Subcutaneous abdominal adipose tissue (tissue), 5 donors: ENCODE results near the gene CACFD1.

Experiments used
- H3K27ac ChIP-seq: one replicate; pipeline ENCODE4 v1.7.0; 2013; ENCODE audit warnings: low read depth, mild to moderate bottlenecking, inconsistent platforms, low read length, moderate library complexity
- H3K27me3 ChIP-seq, 5 donors: one replicate each; pipeline ENCODE4 v1.7.0; 2013; ENCODE audit warnings: low read length in 5 of 5, inconsistent platforms in 1 of 5; ENCODE audit not compliant: control insufficient read depth in 5 of 5, insufficient read depth in 4 of 5
- H3K36me3 ChIP-seq, 5 donors: one replicate each; pipeline ENCODE4 v1.7.0; 2013; ENCODE audit warnings: low read length in 5 of 5; ENCODE audit not compliant: control insufficient read depth in 5 of 5, insufficient read depth in 5 of 5
- H3K4me1 ChIP-seq, 5 donors: one replicate each; pipeline ENCODE4 v1.7.0; 2013; ENCODE audit warnings: low read length in 5 of 5, mild to moderate bottlenecking in 3 of 5, moderate library complexity in 1 of 5; ENCODE audit not compliant: control insufficient read depth in 5 of 5, insufficient read depth in 5 of 5
- H3K4me3 ChIP-seq, 5 donors: one replicate each; pipeline ENCODE4 v1.7.0; 2013; ENCODE audit warnings: low read length in 5 of 5, low read depth in 1 of 5
- H3K9ac ChIP-seq, 5 donors: one replicate each; pipeline ENCODE4 v1.7.0; 2013; ENCODE audit warnings: low read length in 5 of 5, mild to moderate bottlenecking in 4 of 5, moderate library complexity in 3 of 5
- H3K9me3 ChIP-seq, 5 donors: one replicate each; pipeline ENCODE4 v1.7.0; 2013; ENCODE audit warnings: low read length in 5 of 5; ENCODE audit not compliant: control insufficient read depth in 5 of 5
- donor health status: healthy.
- donor health status: healthy.
- donor health status: healthy.
- donor health status: healthy.
- donor health status: healthy.

The CACFD1 gene

GRCh38 chr9:133459476-133460404 lies at the start of gene CACFD1:
Gene CACFD1, plus strand, starts transcription at chr9:133459978. Its CDS starts 89 bp downstream, at chr9:133460067.
- Histone ChIP-seq H3K4me1 (peaks cover 0 to 15% (median 12%) of the 10 kb centered on the region in 5 donors), H3K27me3 (peaks cover 0 to 3% (median 0%) of the 10 kb centered on the region in 5 donors), H3K4me3 (peak within 1 kb of the TSS; percentile 66 to 76 (median 68)), H3K9me3 (no peaks in the 10 kb centered on the region), H3K9ac (peak within 1 kb of the TSS in 4 of 5 donors; percentile 63 to 85 (median 70)), H3K27ac (peak within 1 kb of the TSS; percentile 50), H3K36me3 (peaks cover 0 to 3% (median 2%) of the 10 kb centered on the region in 5 donors)

- no peaks in the 10 kb centered on the region for H3K9me3 ChIP-seq
- H3K9ac ChIP-seq = no peak overlapping the region
- H3K4me3 ChIP-seq = no peak overlapping the region
- peaks cover 6 to 30% (median 24%) of the 10 kb centered on the region in 5 donors for H3K4me1 ChIP-seq
- peaks cover 3 to 49% (median 45%) of the 10 kb centered on the region in 5 donors for H3K36me3 ChIP-seq
- no peak overlapping the region for H3K27ac ChIP-seq
- H3K27me3 ChIP-seq = no peaks in the 10 kb centered on the region
Measured at GRCh38 chr9:133415170-133415569, 44.6 kb upstream of the CACFD1 start.

GRCh38 chr9:133417541-133418461 lies 42.0 kb upstream of the CACFD1 start, which contains the start of gene REXO4:
Gene REXO4, minus strand, starts transcription at chr9:133418010. Its CDS starts 166 bp downstream, at chr9:133417844.
- peaks cover 3 to 26% (median 23%) of the 10 kb centered on the region in 5 donors for H3K36me3 ChIP-seq
- peaks cover 6 to 30% (median 24%) of the 10 kb centered on the region in 5 donors for H3K4me1 ChIP-seq
- peaks cover 0 to 2% (median 0%) of the 10 kb centered on the region in 5 donors for H3K27me3 ChIP-seq
- H3K9me3 ChIP-seq = no peaks in the 10 kb centered on the region
- peak within 1 kb of the TSS; percentile 41 for H3K27ac ChIP-seq
- H3K4me3 ChIP-seq = peak within 1 kb of the TSS; percentile 67 to 80 (median 79)
- H3K9ac ChIP-seq = peak within 1 kb of the TSS; percentile 44 to 89 (median 84)

GRCh38 chr9:133419005-133419404 lies 40.8 kb upstream of the CACFD1 start:
- peaks cover 0 to 2% (median 0%) of the 10 kb centered on the region in 5 donors for H3K27me3 ChIP-seq
- no peak overlapping the region for H3K4me3 ChIP-seq
- H3K9ac ChIP-seq = no peak overlapping the region
- H3K36me3 ChIP-seq = peaks cover 3 to 16% (median 12%) of the 10 kb centered on the region in 5 donors
- peaks cover 6 to 30% (median 24%) of the 10 kb centered on the region in 5 donors for H3K4me1 ChIP-seq
- no peak overlapping the region for H3K27ac ChIP-seq
- H3K9me3 ChIP-seq = no peaks in the 10 kb centered on the region

GRCh38 chr9:133420392-133420827 lies 39.4 kb upstream of the CACFD1 start:
- Histone ChIP-seq H3K27me3 (peaks cover 0 to 8% (median under 1%) of the 10 kb centered on the region in 5 donors), H3K4me3 (no peak overlapping the region), H3K9ac (no peak overlapping the region), H3K4me1 (peaks cover 6 to 30% (median 24%) of the 10 kb centered on the region in 5 donors), H3K27ac (no peak overlapping the region), H3K9me3 (no peaks in the 10 kb centered on the region), H3K36me3 (peaks cover 0 to 5% (median 2%) of the 10 kb centered on the region in 5 donors)

GRCh38 chr9:133421615-133422542 lies 37.9 kb upstream of the CACFD1 start, which contains the start of gene ADAMTS13:
Gene ADAMTS13, plus strand, starts transcription at chr9:133422367. Its CDS starts 77 bp downstream, at chr9:133422444.
- no peak within 1 kb of the TSS for H3K4me3 ChIP-seq
- peaks cover 0 to 8% (median 0%) of the 10 kb centered on the region in 5 donors for H3K36me3 ChIP-seq
- no peaks in the 10 kb centered on the region for H3K9me3 ChIP-seq
- H3K27me3 ChIP-seq = peaks cover 0 to 15% (median 8%) of the 10 kb centered on the region in 5 donors
- H3K4me1 ChIP-seq = peaks cover under 1 to 18% (median 14%) of the 10 kb centered on the region in 5 donors
- peak within 1 kb of the TSS in 1 of 5 donors; percentile 53 for H3K9ac ChIP-seq
- H3K27ac ChIP-seq = no peak within 1 kb of the TSS

GRCh38 chr9:133423216-133423615 lies 36.6 kb upstream of the CACFD1 start:
- peaks cover 0 to 8% (median 0%) of the 10 kb centered on the region in 5 donors for H3K36me3 ChIP-seq
- peaks cover 0 to 10% (median 5%) of the 10 kb centered on the region in 5 donors for H3K4me1 ChIP-seq
- no peak overlapping the region for H3K27ac ChIP-seq
- H3K27me3 ChIP-seq = peaks cover 4 to 23% (median 16%) of the 10 kb centered on the region in 5 donors
- H3K9me3 ChIP-seq = no peaks in the 10 kb centered on the region
- H3K4me3 ChIP-seq = no peak overlapping the region
- H3K9ac ChIP-seq = no peak overlapping the region

GRCh38 chr9:133424187-133424586 lies 35.6 kb upstream of the CACFD1 start:
- Histone ChIP-seq H3K36me3 (peaks cover 0 to 8% (median 0%) of the 10 kb centered on the region in 5 donors), H3K9me3 (no peaks in the 10 kb centered on the region), H3K27ac (no peak overlapping the region), H3K27me3 (peaks cover 4 to 24% (median 17%) of the 10 kb centered on the region in 5 donors), H3K4me1 (peaks cover 0 to 7% (median 0%) of the 10 kb centered on the region in 5 donors), H3K9ac (no peak overlapping the region), H3K4me3 (no peak overlapping the region)
